Stimulated activated CD4-positive, alpha-beta T cell treated with anti-CD3 and anti-CD28 coated beads, Interleukin-12 subunit alpha, Interleukin-12 subunit beta, amount 100 ng/mL, for 4 hours (primary cell): Measurements from ENCODE around the gene MROH2B.
"Not testable (repeated sequence)": the region's sequence is repeated elsewhere in the genome, so short reads cannot be mapped to it uniquely, and the experiment has no call there.

ENCODE experiments used
- DNase-seq: peaks from one replicate; pipeline ENCODE4 v3.0.0-alpha.2; 2020

MROH2B gene

DNA sequence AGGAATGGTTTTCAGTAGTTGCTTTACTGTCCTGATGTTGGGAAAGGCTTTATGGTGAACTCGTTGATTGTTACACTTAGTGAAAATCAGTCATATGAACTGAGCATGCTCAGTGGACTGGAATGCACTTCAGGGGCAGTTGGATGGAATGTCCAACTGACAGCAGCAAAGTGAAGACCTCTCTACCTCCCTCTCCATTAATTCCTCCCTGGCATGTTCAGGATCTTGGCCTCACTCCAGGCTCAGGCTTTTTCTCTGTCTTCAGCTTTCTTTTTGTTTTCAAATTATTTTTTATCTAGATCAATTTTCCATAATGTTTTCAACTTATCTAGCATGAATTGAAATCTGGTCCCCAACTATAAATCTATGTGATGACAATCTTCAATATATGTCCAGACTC is at the start of gene MROH2B:
Gene MROH2B (minus strand): TSS at position 101 of the 400 bp plus-strand sequence. CDS start 490 bp downstream, outside the sequence.
- DNase-seq, result no peak

DNA sequence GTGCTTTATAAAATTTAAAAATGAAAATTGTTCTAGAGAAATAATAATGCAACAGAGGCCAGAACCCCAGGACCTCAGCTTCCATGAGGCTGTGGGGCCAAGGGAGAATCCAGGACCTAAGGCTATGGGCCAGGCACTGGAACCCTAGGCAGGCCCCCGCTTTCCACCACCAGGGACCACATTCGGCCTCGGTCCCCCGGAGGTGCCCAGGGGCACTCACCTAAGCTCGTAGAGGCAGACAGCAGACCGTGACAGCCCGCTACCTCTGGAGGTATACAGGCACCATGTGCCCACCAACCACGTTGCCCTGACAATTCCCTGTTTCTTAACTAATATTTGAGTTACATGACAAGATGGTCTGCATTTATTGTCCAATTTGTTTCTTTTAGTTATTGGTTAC is 49.5 kb upstream of the MROH2B start:
- DNase-seq, result no peak

DNA sequence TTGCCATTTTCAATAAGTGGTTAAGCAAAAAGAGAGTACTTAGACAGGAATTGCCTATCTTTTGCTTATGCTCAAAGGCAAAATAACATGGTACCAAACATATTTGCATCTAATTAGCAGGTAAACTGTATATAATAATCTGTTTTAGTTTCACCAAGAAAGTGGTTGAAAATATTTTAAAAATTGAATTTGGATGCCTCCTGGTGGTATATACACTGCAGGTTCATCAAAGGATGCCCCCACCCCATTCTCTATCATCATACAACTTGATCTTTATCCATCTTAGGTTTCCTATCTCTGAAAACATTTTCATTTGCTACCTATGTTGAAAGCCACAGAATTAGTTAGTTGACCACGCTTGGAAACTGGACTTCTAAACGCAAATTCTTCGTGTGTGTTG is 47.0 kb upstream of the MROH2B start:
- no peak for DNase-seq

DNA sequence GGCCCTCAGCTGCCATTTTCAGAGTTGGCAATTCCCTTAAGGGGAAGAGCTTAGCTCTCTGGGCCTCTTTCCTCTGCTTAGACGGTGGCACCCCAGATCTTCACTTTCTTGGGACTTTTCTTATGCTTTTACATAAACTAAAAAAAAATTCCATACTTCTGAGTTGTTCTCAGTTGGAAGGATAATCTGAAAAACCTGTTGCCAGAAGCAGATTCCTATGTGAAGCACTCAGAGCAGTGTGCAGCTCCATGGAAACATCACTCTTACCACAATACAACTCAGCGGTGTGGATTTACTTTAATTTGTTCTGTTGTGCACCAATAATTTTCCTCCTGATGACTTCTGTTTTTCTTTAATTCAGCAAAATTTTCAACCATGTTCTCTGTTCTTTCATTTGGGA is 44.1 kb upstream of the MROH2B start:
- DNase-seq, result no peak

DNA sequence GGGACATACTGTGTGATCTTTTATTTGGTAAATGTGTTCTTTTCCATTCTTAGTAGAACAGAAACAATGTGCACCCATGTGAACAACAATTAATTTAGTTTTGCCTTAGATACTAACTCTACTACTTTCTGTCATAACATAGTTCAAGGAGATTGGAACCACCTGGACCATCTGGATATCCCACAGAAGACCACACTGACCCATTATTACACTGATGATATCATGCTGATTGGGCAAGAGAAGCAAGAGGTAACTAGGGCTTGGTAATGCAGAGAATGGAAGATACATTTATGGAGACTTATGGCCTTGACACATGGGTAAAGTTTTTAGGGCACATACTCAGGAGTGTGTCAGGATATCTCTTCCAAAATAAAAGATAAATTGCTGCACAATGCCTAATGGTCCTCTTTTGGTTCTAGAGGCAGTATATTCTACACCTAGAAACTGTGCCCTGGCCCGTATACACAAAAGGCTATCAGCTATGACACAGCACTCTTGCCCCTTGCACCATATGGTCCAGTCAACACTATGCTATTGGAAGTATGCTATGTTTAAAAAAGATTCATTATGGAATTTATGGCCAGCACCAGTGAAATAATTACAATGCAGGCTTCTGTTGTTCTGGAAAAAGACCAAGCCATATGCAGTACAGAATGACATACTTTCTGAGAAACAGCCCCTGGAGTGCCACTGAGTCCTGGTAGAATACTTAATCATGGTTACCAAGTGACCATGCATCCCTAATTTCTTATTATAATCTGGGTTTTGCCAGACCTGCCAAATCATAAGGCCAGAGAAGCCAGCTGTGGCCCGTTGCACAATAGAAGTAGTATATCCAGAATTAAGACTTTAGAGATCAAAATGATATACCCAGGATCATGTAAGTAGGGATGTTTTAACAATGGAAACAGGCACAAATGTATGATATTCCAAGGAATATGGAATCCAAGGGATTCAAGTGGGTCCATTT is 41.6 kb upstream of the MROH2B start:
- no peak for DNase-seq

DNA sequence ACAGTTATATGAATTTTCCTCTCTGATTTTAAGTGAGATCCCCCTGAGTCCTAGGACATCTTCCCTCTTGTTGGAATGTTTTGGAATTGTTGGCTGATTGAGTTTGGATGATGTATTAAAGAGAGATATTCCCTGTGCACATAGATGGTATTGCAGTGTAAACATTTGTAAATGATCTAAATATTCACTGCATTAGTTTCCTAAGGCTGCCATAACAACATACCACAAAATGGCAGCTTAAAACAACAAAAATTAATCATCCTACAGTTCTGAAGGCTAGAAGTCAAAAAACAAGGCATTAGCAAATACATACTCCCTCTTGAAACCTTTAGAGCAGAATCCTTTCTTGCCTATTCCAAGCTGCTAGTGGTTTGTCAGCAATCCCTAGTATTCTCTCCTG is 38.0 kb upstream of the MROH2B start:
- no peak for DNase-seq

DNA sequence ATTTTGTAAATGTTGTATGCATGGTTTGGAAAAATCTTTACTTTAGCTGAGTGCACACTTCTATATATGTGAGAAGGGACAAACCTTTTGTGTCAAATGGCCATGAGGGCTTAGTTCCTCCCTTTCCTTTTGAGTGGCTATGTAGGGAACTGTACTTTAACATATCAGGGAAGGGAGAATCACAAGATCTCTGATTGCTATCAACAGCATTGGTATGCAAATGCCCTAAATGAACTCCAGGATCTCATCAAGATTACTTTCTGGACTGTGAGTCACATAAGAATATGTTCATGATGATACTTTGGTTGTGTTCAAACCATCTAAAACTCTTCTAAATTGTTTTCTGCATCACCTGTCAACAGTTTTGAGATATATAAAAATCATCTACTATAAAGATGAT is 31.2 kb upstream of the MROH2B start:
- DNase-seq, result no peak

DNA sequence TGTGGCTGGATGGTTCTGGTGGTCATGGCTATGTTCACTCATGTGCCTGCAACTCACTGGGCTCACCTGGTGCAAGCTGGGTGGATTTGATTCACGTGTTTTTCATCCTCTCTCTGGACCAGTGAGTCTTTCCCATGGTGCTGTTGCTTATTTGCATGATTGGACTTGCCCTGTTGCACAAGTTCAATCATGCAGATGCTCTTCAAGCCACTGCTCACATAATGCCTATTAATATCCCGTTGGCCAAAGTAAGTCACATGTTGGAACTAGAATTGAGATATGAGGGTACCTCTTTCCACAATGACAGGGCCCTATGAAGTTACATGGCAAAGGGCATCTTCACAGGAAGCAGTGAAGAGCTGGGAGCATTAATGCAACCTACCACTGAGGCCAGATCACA is 26.5 kb upstream of the MROH2B start:
- DNase-seq, result no peak

DNA sequence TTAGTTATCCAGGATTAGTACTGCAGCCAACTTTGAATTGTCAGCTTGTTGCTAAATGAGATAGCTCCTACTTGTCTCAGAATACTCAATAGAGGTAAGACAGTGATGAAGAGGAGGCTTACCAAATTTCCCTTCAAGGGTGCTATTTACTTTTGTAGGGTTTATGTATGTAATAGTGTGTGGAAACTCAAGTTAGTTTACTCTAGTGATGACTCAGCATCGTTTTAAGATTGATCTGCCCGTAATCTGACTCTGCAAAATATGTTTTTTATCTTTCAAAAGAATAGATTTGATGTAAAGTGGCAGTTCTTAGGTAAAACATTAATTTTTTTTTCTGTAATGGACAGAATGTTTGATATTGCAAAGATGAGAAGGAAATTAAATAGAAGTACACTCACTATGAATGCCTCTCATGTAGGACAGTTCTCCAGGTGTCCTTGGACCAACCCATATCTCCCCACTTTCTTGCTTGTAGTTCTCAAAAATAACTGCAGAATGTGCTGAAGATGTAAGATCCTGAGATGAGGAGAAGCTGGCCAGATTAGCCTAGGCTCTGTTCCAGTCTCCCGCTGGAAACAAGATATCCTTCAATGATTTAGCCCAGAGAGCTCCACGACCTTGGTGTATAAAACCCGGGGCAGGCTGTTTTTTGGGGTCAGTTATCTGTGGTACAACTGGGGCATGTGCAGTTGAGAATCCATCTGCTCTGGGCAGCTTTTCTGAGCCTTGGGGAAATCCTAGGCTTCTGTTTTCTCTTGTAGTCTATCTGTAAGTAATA is 24.4 kb upstream of the MROH2B start:
- no peak for DNase-seq

DNA sequence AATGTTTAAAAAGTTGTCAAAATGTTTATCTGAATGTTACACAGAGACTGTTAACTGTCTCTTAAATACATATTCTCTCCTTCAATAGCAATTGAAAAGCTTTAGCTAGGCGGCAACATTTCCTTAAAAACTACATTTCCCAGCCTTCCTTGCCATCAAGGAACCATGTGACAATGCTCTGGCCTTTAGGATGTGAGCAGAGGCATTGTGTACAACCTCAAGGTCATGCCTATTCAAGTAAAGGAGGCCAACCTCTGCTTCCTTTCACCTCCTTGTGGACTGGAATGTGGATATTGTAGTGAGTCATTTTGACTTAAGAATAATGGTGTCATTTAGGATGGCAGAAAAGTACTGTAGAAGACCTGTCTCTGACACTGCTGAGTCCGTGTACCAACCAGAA is 23.7 kb upstream of the MROH2B start:
- no peak for DNase-seq

DNA sequence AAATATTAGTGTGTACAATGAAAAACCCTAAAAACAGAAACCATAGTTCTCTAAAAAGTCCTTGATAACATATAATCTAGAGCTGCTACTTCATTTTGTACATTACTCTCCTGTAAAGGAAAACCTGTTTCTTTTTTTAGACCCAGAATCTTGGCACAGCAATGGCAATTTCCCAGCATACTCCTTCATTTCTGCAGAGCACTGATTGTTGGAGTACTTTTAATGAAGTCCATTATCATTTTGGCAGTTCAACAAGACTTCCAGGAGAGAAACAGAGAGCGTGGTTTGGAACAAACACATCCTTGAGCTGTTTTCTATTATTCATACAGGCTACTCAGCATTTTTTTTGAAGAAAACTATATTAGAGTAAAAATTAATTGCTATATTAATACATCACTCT is 22.7 kb upstream of the MROH2B start:
- no peak for DNase-seq

DNA sequence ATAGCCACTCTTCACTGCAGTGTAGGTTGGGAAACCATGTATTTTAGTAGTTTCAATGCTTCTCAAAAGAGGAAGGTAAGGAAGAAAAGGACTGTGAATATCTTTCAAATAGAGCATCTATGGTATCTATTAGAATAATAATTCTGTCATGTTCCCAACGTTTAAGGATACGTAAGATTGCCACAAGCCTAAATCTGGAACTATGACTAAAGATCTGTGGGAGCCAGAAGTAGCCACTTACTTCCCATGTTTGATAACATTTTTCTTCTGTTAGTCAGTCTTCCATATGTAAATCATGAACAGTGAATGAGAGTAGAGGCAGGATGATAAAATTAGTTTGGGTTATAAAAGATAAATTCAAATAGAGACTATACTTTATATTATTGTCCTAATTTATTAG is 16.3 kb upstream of the MROH2B start:
- DNase-seq, result no peak

DNA sequence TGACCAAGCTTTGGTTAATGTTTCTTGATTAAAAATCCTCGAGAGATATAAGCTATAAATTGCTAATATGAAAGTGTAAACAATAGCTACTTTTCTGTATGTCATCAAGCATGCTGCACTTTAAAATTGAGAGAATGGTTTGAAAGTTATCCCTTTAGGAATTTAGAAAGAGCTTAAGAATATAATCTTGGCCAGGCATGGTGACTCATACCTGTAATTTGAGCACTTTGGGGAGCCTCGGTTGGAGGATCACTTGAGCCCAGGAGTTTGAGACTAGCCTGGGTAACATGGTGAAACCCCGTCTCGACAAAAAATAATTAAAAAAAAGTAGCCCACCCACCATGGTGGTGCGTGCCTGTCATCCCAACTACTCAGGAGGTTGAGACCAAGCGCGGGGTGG is 12.2 kb upstream of the MROH2B start:
- DNase-seq, result no peak

DNA sequence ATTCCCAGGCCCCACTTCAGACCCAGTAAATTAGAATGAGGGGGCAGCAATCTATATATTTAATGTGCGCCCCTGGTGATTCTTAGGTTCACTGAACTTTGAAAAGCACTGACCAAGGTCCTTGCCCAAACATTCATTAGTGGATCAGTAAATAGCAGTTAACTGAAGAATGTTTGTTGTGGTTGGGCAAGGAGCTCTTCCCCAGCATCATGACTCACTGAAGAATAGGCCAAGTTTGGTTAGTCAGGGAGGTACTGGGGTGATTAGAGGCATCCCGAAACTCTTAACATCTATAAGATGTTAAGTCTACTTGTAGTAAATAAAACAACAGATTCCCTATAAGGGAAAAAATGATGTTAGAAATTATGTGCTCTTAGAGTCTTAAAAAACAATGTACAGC is 833 bp upstream of the MROH2B start:
- no peak for DNase-seq

DNA sequence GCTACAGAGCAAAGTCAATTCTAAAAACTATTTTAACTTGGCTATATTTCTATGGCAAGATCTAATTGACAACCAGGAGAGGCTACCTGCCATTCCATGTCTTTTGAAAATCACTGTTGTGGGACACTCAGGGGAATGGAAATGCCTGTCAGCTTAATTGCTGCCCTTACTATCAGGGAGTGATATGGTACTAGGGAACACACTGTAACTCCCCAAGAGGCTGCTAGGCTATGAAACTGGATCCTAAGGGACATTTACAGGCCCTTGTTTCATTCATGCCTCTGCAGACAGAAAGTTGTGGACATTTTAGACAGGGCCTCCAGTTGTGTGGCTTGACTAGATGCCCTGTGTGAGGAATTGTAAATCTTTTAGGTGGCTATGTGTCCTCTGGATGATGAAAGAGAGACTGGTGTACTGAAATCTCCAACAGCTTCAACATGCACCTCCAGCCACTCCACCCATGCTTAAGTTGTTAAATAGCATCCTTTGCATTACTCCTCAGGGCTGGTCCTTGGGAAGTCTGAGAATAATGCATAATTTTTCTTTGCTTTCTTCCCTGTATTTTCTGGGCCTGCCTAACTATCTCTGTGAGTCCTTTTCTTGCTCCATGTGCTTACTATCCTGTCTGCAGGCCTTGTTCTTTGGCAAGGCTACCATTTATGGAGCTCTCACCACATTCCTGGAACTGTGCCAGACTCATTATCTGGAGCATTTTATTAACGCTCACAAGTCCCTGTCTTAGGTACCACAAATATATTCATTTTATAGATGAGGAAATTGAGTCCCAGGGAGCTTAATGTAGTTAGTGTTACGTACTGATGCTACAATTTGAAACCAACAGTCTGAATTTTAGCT is 3.2 kb downstream of the MROH2B start:
- no peak for DNase-seq

DNA sequence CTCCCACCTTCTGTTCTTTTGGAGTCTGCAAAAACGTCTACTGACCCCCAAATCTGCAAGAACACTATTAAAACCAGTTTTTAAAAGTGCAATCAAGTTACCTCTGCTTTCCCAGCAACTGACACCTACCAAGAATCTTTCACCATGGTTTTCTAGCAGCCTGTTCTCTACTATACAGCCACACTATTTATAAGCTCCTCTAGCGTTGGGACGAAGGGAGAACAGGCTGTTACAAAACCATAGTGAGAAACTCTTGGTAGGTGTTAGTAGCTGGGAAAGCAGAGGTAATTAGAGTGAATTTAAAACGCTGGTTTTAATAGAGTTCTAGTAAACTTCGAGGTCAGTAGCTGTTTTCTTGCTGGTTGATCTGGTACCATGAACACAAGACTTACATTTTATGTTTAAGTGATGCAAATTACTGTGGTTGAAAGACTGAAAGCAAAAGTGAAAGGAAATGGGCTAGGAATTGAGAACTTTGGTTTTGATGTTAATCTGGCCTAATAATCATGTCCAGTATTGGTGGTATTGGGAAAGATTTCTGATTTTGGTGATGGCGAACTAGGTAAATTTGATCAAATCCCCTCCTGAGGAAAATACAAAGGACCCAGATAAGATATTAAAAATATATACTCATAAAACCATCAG is 5.3 kb downstream of the MROH2B start:
- DNase-seq, result no peak

DNA sequence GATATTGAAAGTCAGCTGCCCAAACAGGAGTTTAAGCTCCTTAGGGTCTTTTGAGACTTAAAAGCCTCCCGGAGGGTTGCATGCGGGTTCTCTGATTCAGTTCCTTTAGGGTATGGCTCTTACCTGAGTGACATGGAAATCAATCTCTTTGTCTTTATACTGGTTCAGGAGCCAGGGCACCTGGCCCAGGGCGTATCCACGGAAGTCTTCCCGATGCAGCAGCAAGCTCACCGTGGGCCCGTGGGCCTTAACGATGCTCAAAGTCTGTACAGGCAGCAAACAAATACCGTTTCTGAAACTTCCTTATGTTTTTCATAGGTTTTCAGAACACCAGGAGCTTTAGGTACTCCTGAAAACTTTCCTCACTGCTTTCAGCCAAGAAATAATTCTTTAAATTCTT is 13.2 kb downstream of the MROH2B start:
- DNase-seq, result no peak

DNA sequence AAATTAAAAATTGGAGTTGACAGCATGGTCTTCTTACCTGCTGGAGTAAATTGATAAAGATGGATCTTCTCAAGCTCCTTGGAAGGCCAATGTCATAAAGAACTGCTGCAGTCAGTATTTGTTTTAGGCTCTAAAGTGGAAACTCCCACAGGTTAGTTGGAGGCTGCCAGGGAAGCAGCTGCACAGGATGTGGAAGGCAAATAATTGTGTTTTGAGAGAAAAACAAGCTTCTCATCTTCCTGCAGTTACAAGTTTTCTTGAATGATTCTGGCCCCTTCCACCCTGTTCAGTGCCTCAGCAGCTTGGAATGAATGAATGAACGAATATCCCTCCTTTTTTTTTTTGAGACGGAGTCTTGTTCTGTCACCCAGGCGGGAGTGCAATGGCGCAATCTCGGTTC is 13.9 kb downstream of the MROH2B start:
- no peak for DNase-seq

DNA sequence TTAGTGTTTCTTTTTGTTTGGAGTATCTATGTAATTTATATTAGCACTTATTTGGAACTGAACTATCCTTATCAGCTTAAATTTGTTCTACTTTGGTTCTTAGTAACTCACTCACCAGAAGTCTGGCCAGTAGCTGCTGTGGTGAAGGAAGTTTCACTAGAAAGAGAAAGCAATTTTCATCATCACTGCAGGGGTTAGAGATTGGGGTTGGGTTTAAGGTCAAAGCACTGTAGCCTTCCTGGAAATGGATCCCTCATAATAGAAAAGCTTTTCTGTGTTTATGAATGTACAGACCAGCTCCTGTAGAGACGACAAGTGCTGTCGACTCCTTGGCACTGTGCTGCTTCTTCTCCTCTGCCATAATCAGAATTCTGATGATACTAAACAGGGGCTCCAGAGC is 22.2 kb downstream of the MROH2B start:
- DNase-seq, result no peak

DNA sequence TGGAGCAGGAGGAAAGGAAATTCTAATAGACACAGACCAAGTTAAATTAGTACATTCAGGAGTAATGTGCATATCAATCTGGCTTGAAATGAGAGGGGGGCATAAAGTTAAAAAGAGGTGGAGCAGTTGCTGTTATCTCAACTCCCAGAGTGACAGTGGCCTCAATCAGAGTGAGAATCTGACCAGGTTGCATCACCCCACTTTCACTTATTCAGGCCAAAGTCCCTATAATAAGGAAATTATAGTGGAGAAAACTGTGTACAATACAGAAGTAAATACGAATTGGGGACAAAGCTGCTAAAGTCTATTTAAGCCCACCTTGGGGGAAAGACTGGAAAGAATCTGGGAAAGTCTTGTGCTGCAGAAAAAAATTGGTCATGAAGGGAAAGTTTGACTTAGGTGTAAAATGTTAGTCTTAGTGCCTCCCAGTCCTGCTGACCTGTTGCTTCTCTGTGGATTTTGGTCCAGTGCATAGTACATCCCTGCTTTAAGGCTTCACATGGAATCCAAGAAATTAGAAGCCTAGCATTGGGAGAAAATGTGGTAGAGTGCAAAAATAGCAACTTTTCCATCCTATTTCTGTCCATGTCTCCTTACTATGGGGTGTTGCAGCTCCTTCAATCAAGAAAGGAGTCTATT is 27.9 kb downstream of the MROH2B start:
- DNase-seq, result no peak

DNA sequence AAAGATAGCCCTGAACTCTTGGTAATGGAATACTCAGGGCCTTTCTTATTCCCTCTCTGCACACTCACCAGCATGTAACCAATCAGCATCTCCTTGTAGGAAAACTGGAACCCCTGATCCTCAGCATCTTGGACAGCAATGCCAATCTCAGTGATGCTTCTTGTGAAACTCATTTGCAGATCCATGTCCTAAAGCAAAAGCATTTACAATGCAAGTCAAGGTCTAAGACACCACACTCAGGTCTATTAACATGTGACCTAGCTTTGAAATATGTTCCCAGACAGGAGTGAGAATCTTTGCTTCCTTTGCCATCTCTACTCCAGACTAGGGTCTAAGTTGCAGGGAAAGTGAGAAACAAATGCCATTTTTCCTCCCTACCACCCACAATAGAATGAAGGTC is 38.2 kb downstream of the MROH2B start:
- DNase-seq, result no peak

DNA sequence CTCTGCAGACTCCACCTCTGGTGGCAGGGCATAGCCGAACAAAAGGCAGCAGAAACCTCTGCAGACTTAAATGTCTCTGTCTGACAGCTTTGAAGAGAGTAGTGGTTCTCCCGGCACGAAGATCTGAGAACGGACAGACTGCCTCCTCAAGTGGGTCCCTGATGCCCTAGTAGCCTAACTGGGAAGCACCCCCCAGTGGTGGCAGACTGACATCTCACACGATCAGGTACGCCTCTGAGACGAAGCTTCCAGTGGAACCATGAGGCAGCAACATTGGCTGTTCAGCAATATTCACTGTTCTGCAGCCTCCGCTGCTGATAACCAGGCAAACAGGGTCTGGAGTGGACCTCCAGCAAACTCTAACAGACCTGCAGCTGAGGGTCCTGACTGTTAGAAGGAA is 48.5 kb downstream of the MROH2B start:
- not testable (repeated sequence) for DNase-seq
